Ovary (tissue), 3 donors: ENCODE data around the gene BLOC1S1.

ENCODE experiments used
- CTCF ChIP-seq, 3 donors: fragments of 450-650 bp in 2 of 3; fragments of 200-600 bp in 1 of 3; IDR thresholded peaks; one replicate each; pipeline versions ENCODE4 v1.5.1 to v1.8.0; 2016 to 2022; ENCODE audit warnings: antibody characterized with exemption in 3 of 3, mild to moderate bottlenecking in 1 of 3
- EP300 ChIP-seq: sonication (generic); formaldehyde crosslinking; IDR thresholded peaks from one replicate; pipeline ENCODE4 v1.6.1; 2017; ENCODE audit warnings: antibody characterized with exemption
- POLR2A ChIP-seq: fragments of 450-650 bp; IDR thresholded peaks from one replicate; pipeline ENCODE4 v1.6.1; 2017; ENCODE audit warnings: antibody characterized with exemption, mild to moderate bottlenecking, moderate library complexity
- donor health status: DM: no; HTN: no; CAD: no.

- TF ChIP-seq POLR2A = no peak
- no peak for TF ChIP-seq EP300
- TF ChIP-seq CTCF (IDR thresholded peaks at IDR 0.05) = no peak
Observed at GRCh38 chr12:55671746-55672145, 44.1 kb upstream of the BLOC1S1 start.
